ENCODE measurements around the gene PPP3CA.

- no peak for TF ChIP-seq POLR2A (IDR thresholded peaks at IDR 0.05)
- no peak for TF ChIP-seq CTCF (IDR thresholded peaks at IDR 0.05)
Measured at GRCh38 chr4:101326576-101326975, 20.8 kb downstream of the PPP3CA start.
